ENCODE results near the gene FES.
"Not testable (repeated sequence)": the region's sequence is repeated elsewhere in the genome, so short reads cannot be mapped to it uniquely, and the experiment has no call there.

GRCh38 chr15:90849424-90849823 lies 34.9 kb upstream of the FES start:
- not testable (repeated sequence) for TF ChIP-seq USF2 (IDR thresholded peaks at IDR 0.05; ENCODE audit: borderline replicate concordance, low read depth, low read length); PML (IDR thresholded peaks at IDR 0.05; ENCODE audit: low read length); TBL1XR1 (IDR thresholded peaks at IDR 0.05; ENCODE audit: low read depth, low read length)

All from GM12878 (cell line).